Measurements from ENCODE around the gene CST9. TPM values are rescaled to one million over a fixed set of nuclear protein-coding genes. Genes with fewer than 3 reads are reported as not detected.

Gene CST9
- total RNA-seq, 1 experiment from 2014 or later, result not detected

DNA sequence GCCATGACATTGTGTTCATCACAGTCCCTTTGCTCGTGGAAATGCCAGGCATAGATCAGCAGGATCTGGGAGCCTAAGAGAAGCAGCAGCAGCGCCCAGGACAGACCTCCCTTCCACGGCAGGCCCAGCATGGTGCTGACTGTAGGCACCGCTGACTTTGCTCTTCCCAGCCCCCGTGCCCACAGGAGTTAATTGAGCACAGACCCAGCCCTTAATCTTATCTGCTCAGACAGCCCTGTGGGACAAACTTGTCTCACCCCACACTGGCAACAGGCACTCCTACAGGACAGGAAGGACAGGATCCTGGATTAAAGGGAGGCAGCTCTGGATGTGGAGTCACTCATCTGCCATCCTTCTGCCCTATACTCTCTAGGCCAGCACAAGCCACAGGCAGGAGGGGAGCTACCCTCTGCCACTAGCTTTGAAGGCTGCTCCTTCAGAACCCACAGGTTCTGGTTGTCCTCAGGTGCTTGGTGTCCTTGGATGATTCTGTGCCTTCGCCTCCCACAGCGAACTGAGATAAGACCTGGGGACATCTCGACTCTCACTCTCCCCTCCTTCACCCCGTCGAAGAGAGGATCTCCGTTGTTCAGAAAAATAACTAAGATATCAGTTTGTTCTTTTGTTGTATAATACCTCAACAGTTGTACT is 37.3 kb downstream of the CST9 start, which contains the start of gene CST9L:
TSS of gene CST9L (minus strand) at position 165 of the 651 bp plus-strand sequence. CDS start at position 131, 34 bp downstream.
- Histone ChIP-seq H4K5ac (ENCODE audit: insufficient read length, low read depth, low read length) (no peak within 1 kb of the TSS), H3K18ac (ENCODE audit: insufficient read length, low read depth, low read length) (no peak within 1 kb of the TSS), H2BK20ac (ENCODE audit: low read depth, low read length, poor library complexity, severe bottlenecking) (no peak within 1 kb of the TSS), H2BK15ac (ENCODE audit: low read depth, low read length) (no peak within 1 kb of the TSS; the same call in 1 of the 2 replicates), H3K14ac (ENCODE audit: insufficient read depth, low read length) (no peak within 1 kb of the TSS; the same call in 1 of the 2 replicates), H3K27ac (ENCODE audit: insufficient read length, low read depth, low read length) (no peak within 1 kb of the TSS), H3K23ac (ENCODE audit: insufficient read length, low read depth, low read length) (no peak within 1 kb of the TSS), H3K79me2 (ENCODE audit: insufficient read depth, low read length) (no peaks in the 10 kb centered on the region), H3K4me1 (ENCODE audit: insufficient read depth, low read length) (no peaks in the 10 kb centered on the region), H3K9me3 (ENCODE audit: control insufficient read depth, low read depth, low read length) (no peaks in the 10 kb centered on the region), H4K91ac (ENCODE audit: insufficient read length, low read depth, low read length) (no peak within 1 kb of the TSS), H2AK5ac (ENCODE audit: insufficient read length, low read length) (no peak within 1 kb of the TSS), H2BK12ac (ENCODE audit: insufficient read length, low read depth, low read length) (no peak within 1 kb of the TSS), H3K23me2 (ENCODE audit: insufficient read length, low read depth, low read length, poor library complexity, severe bottlenecking) (no peaks in the 10 kb centered on the region), H2AFZ (ENCODE audit: low read length) (no peak within 1 kb of the TSS), H3T11ph (ENCODE audit: low read length) (no peak within 1 kb of the TSS), H3K79me1 (ENCODE audit: insufficient read depth, low read depth, low read length, poor library complexity, severe bottlenecking) (no peaks in the 10 kb centered on the region), H3K56ac (ENCODE audit: insufficient read length, low read depth, low read length) (no peak within 1 kb of the TSS), H4K8ac (replicated peaks; ENCODE audit: insufficient read length, low read depth, low read length) (no peak within 1 kb of the TSS), H3K27me3 (ENCODE audit: insufficient read depth, low read length) (no peaks in the 10 kb centered on the region), H3K9ac (ENCODE audit: extremely low read depth, insufficient read length, low read length) (no peak within 1 kb of the TSS), H4K20me1 (ENCODE audit: control insufficient read depth, insufficient read depth, insufficient read length) (no peaks in the 10 kb centered on the region), H3K4ac (ENCODE audit: low read depth, low read length) (no peak within 1 kb of the TSS), H2BK5ac (ENCODE audit: insufficient read length, low read length) (no peak within 1 kb of the TSS), H2BK120ac (ENCODE audit: low read depth, low read length, poor library complexity, severe bottlenecking) (no peak within 1 kb of the TSS), H3K4me2 (ENCODE audit: insufficient read depth, insufficient read length, low read length) (no peak within 1 kb of the TSS)
- DNase-seq, result peak; percentile 18
- TF ChIP-seq CTCF (conservative IDR thresholded peaks at IDR 0.05), result no peak
- H3K4me3 Mint-ChIP-seq, result no peak within 1 kb of the TSS
- peaks cover 10% of the 10 kb centered on the region for H3K27me3 Mint-ChIP-seq (ENCODE audit: low read depth)
- peaks cover 0 to 6% of the 10 kb centered on the region in 2 experiments; a peak in 3 of 5 replicates for H3K9me3 Mint-ChIP-seq
- no CpG with 5 or more reads among the region's 11 CpGs for WGBS (ENCODE audit: extremely low coverage, insufficient read length, low lambda C conversion rate)
- no peaks in the 10 kb centered on the region for H3K4me1 Mint-ChIP-seq
- H3K27ac Mint-ChIP-seq, result no peak within 1 kb of the TSS
- H3K36me3 Mint-ChIP-seq (ENCODE audit: insufficient read depth in 1 of 3, low read depth in 3 of 3), result 0 out of 7 replicates have a peak, but pooled peaks cover 0 to 8% (median 0%) of the 10 kb centered on the region in 3 experiments
